Mononuclear cell (primary cell): ENCODE measurements around the gene FLII. TPM values are rescaled to one million over a fixed set of nuclear protein-coding genes. Genes with fewer than 3 reads are reported as not detected.

ENCODE experiments used
- H3K27me3 ChIP-seq: 2 replicates; pipeline ENCODE4 v1.6.0; 2011; ENCODE audit warnings: low read length, control low read depth; ENCODE audit not compliant: insufficient read depth
- H3K4me1 ChIP-seq: 2 replicates; pipeline ENCODE4 v1.5.1; 2011; ENCODE audit warnings: mild to moderate bottlenecking, low read length, control low read depth; ENCODE audit not compliant: insufficient read depth
- H3K4me3 ChIP-seq: 2 replicates; pipeline ENCODE4 v1.5.1; 2011; ENCODE audit warnings: mild to moderate bottlenecking, low read length, moderate library complexity
- H3K9me3 ChIP-seq: 2 replicates; pipeline ENCODE4 v1.5.1; 2011; ENCODE audit warnings: low read depth, mild to moderate bottlenecking, control low read depth, low read length
- total RNA-seq: library from RNA; depleted of rRNA; stranded (reverse); fragments of >200 nt; gene quantifications from one replicate; pipeline ENCODE4 v1.2.3, GENCODE V29; 2012

Gene FLII
- total RNA-seq, 1 donor: 122 TPM

- Histone ChIP-seq H3K27me3 (no peaks in the 10 kb centered on the region), H3K4me1 (peaks cover 29% of the 10 kb centered on the region), H3K4me3 (no peak overlapping the region), H3K9me3 (no peaks in the 10 kb centered on the region)
Measured at GRCh38 chr17:18253947-18254821, 4.4 kb downstream of the FLII start.

GRCh38 chr17:18253187-18253884 lies 5.2 kb downstream of the FLII start:
- Histone ChIP-seq H3K9me3 (no peaks in the 10 kb centered on the region), H3K27me3 (no peaks in the 10 kb centered on the region), H3K4me1 (peaks cover 24% of the 10 kb centered on the region), H3K4me3 (no peak overlapping the region)

- Histone ChIP-seq H3K27me3 (no peaks in the 10 kb centered on the region), H3K4me1 (peaks cover 15% of the 10 kb centered on the region), H3K4me3 (no peak overlapping the region), H3K9me3 (no peaks in the 10 kb centered on the region)
Measured at GRCh38 chr17:18252160-18252559, 6.4 kb downstream of the FLII start.

GRCh38 chr17:18251204-18251603 lies 7.3 kb downstream of the FLII start:
- Histone ChIP-seq H3K4me3 (no peak overlapping the region), H3K9me3 (no peaks in the 10 kb centered on the region), H3K4me1 (peaks cover 5% of the 10 kb centered on the region), H3K27me3 (no peaks in the 10 kb centered on the region)

GRCh38 chr17:18250708-18251107 lies 7.8 kb downstream of the FLII start:
- Histone ChIP-seq H3K4me1 (peaks cover 2% of the 10 kb centered on the region), H3K9me3 (no peaks in the 10 kb centered on the region), H3K27me3 (no peaks in the 10 kb centered on the region), H3K4me3 (no peak overlapping the region)

- no peaks in the 10 kb centered on the region for H3K27me3 ChIP-seq
- no peaks in the 10 kb centered on the region for H3K9me3 ChIP-seq
- H3K4me1 ChIP-seq: no peaks in the 10 kb centered on the region
- no peak overlapping the region for H3K4me3 ChIP-seq
Measured at GRCh38 chr17:18250259-18250658, 8.3 kb downstream of the FLII start.

GRCh38 chr17:18248811-18249210 lies 9.7 kb downstream of the FLII start:
- H3K27me3 ChIP-seq: no peaks in the 10 kb centered on the region
- no peak overlapping the region for H3K4me3 ChIP-seq
- no peaks in the 10 kb centered on the region for H3K9me3 ChIP-seq
- no peaks in the 10 kb centered on the region for H3K4me1 ChIP-seq

- H3K27me3 ChIP-seq: no peaks in the 10 kb centered on the region
Measured at GRCh38 chr17:18248300-18248731, 10.2 kb downstream of the FLII start.

GRCh38 chr17:18247613-18248001 lies 10.9 kb downstream of the FLII start:
- no peak overlapping the region for H3K4me3 ChIP-seq
- H3K27me3 ChIP-seq: no peaks in the 10 kb centered on the region
- no peaks in the 10 kb centered on the region for H3K4me1 ChIP-seq
- H3K9me3 ChIP-seq: no peaks in the 10 kb centered on the region

More at GRCh38 chr17:18248300-18248731, 10.2 kb downstream of the FLII start:
- Histone ChIP-seq H3K4me1 (no peaks in the 10 kb centered on the region), H3K9me3 (no peaks in the 10 kb centered on the region), H3K4me3 (no peak overlapping the region)

GRCh38 chr17:18246880-18247612 lies 11.5 kb downstream of the FLII start:
- no peaks in the 10 kb centered on the region for H3K4me1 ChIP-seq
- H3K9me3 ChIP-seq: no peaks in the 10 kb centered on the region
- H3K27me3 ChIP-seq: no peaks in the 10 kb centered on the region
- no peak overlapping the region for H3K4me3 ChIP-seq

GRCh38 chr17:18246109-18246725 lies 12.3 kb downstream of the FLII start:
- H3K27me3 ChIP-seq: no peaks in the 10 kb centered on the region
- no peaks in the 10 kb centered on the region for H3K4me1 ChIP-seq
- no peaks in the 10 kb centered on the region for H3K9me3 ChIP-seq
- H3K4me3 ChIP-seq: no peak overlapping the region

GRCh38 chr17:18245038-18245776 lies 13.3 kb downstream of the FLII start:
- Histone ChIP-seq H3K27me3 (no peaks in the 10 kb centered on the region), H3K4me1 (no peaks in the 10 kb centered on the region), H3K9me3 (no peaks in the 10 kb centered on the region), H3K4me3 (no peak overlapping the region)

- H3K9me3 ChIP-seq: no peaks in the 10 kb centered on the region
- H3K4me1 ChIP-seq: no peaks in the 10 kb centered on the region
Measured at GRCh38 chr17:18241229-18241871, 17.2 kb downstream of the FLII start.

GRCh38 chr17:18240449-18240848 lies 18.1 kb downstream of the FLII start:
- H3K9me3 ChIP-seq: no peaks in the 10 kb centered on the region

More at GRCh38 chr17:18241229-18241871, 17.2 kb downstream of the FLII start:
- Histone ChIP-seq H3K4me3 (no peak overlapping the region), H3K27me3 (no peaks in the 10 kb centered on the region)

More at GRCh38 chr17:18240449-18240848, 18.1 kb downstream of the FLII start:
- H3K4me3 ChIP-seq: no peak overlapping the region
- H3K4me1 ChIP-seq: no peaks in the 10 kb centered on the region
- no peaks in the 10 kb centered on the region for H3K27me3 ChIP-seq
